Activated CD8-positive, alpha-beta memory T cell treated with anti-CD3 and anti-CD28 coated beads, Interleukin-2, amount 10 ng/mL, durations not matched to agents 7 days and 5 days (primary cell): Measurements from ENCODE around the gene MAFF. TPM values are rescaled to one million over a fixed set of nuclear protein-coding genes. Genes with fewer than 3 reads are reported as not detected.
A peak's percentile ranks its signal among the peaks of the same experiment; 100 is the strongest.

ENCODE experiments used
- ATAC-seq: fragments of 150-1000 bp; cut with Tn5 transposase; one replicate; pipeline ENCODE4 v1.10.0; 2021; ENCODE audit warnings: moderate library complexity
- CTCF ChIA-PET: fragments of 350-600 bp; sonication (Branson Sonifier 250); formaldehyde crosslinking; loops from one replicate; lab custom pipeline; 2021; ENCODE audit warnings: antibody characterized with exemption; lab: Charles Lee
- DNase-seq: peaks from one replicate; pipeline ENCODE4 v3.0.0-alpha.2; 2020
- H3K27ac Mint-ChIP-seq: one replicate; pipeline ENCODE4 v1.8.0; 2021; ENCODE audit warnings: mild to moderate bottlenecking, mixed read lengths
- H3K27me3 Mint-ChIP-seq: one replicate; pipeline ENCODE4 v1.8.0; 2021; ENCODE audit warnings: mixed read lengths
- H3K36me3 Mint-ChIP-seq: one replicate; pipeline ENCODE4 v1.8.0; 2021; ENCODE audit warnings: mild to moderate bottlenecking, mixed read lengths
- H3K4me1 Mint-ChIP-seq: one replicate; pipeline ENCODE4 v1.8.0; 2021; ENCODE audit warnings: mixed read lengths
- H3K4me3 Mint-ChIP-seq: one replicate; pipeline ENCODE4 v1.8.0; 2021; ENCODE audit warnings: mild to moderate bottlenecking, moderate library complexity, mixed read lengths
- H3K9me3 Mint-ChIP-seq: one replicate; pipeline ENCODE4 v1.8.0; 2022; ENCODE audit warnings: low read depth, mixed read lengths
- total RNA-seq, 2 experiments: library from RNA; stranded (reverse); gene quantifications; one replicate each; pipeline ENCODE4 v1.2.3, GENCODE V29; 2021

The MAFF gene
- total RNA-seq, 2 experiments from 2014 or later = 6.6 to 7.8 TPM

GRCh38 chr22:38255697-38256096 is 53.9 kb downstream of the MAFF start:
- Mint-ChIP-seq H3K27ac (no peak overlapping the region), H3K27me3 (no peaks in the 10 kb centered on the region), H3K4me3 (no peak overlapping the region), H3K4me1 (peaks cover 7% of the 10 kb centered on the region), H3K9me3 (no peaks in the 10 kb centered on the region), H3K36me3 (no peaks in the 10 kb centered on the region)
- DNase-seq (no peak), ATAC-seq (no peak)
- CTCF ChIA-PET = no interaction called here

- CTCF ChIA-PET = interaction anchor here (0.7 kb wide), 1 partner anchor 96 kb away, joined by 4 read pairs; no protein-coding TSS in a partner anchor
- DNase-seq (no peak), ATAC-seq (no peak)
- H3K36me3 Mint-ChIP-seq = no peaks in the 10 kb centered on the region
- H3K27ac Mint-ChIP-seq = no peak overlapping the region
- peaks cover 16% of the 10 kb centered on the region for H3K4me1 Mint-ChIP-seq
- H3K9me3 Mint-ChIP-seq = no peaks in the 10 kb centered on the region
- H3K4me3 Mint-ChIP-seq = no peak overlapping the region
- no peaks in the 10 kb centered on the region for H3K27me3 Mint-ChIP-seq
Observed at GRCh38 chr22:38257181-38257580, 55.4 kb downstream of the MAFF start.

GRCh38 chr22:38257650-38258250 is 56.0 kb downstream of the MAFF start:
- no peak for DNase-seq
- Mint-ChIP-seq H3K27ac (no peak overlapping the region), H3K9me3 (no peaks in the 10 kb centered on the region), H3K36me3 (no peaks in the 10 kb centered on the region), H3K4me3 (no peak overlapping the region), H3K4me1 (peaks cover 18% of the 10 kb centered on the region), H3K27me3 (no peaks in the 10 kb centered on the region)
- CTCF ChIA-PET = interaction anchor here (0.7 to 1.4 kb wide), 3 partner anchors 95 to 205 kb away, joined by 3 to 4 read pairs (median 3); no protein-coding TSS in a partner anchor
- ATAC-seq = no peak

- Mint-ChIP-seq H3K27ac (no peak overlapping the region), H3K4me3 (no peak overlapping the region), H3K4me1 (peaks cover 19% of the 10 kb centered on the region), H3K27me3 (no peaks in the 10 kb centered on the region), H3K9me3 (no peaks in the 10 kb centered on the region), H3K36me3 (no peaks in the 10 kb centered on the region)
- ATAC-seq = no peak
- no peak for DNase-seq
- CTCF ChIA-PET = interaction anchor here (1.2 to 1.4 kb wide), 2 partner anchors 157 to 206 kb away, joined by 3 read pairs; no protein-coding TSS in a partner anchor
Observed at GRCh38 chr22:38258895-38259294, 57.1 kb downstream of the MAFF start.

GRCh38 chr22:38259370-38259769 is 57.6 kb downstream of the MAFF start:
- CTCF ChIA-PET = interaction anchor here (1.4 kb wide), 1 partner anchor 207 kb away, joined by 3 read pairs; no protein-coding TSS in a partner anchor
- H3K27me3 Mint-ChIP-seq = no peaks in the 10 kb centered on the region
- no peaks in the 10 kb centered on the region for H3K36me3 Mint-ChIP-seq
- no peak overlapping the region for H3K27ac Mint-ChIP-seq
- H3K4me1 Mint-ChIP-seq = peaks cover 19% of the 10 kb centered on the region
- H3K4me3 Mint-ChIP-seq = no peak overlapping the region
- DNase-seq (no peak), ATAC-seq (no peak)
- H3K9me3 Mint-ChIP-seq = no peaks in the 10 kb centered on the region

- peak overlapping the region; percentile 80 for H3K27ac Mint-ChIP-seq
- no peak overlapping the region for H3K4me3 Mint-ChIP-seq
- H3K36me3 Mint-ChIP-seq = no peaks in the 10 kb centered on the region
- DNase-seq (no peak), ATAC-seq (no peak)
- H3K9me3 Mint-ChIP-seq = no peaks in the 10 kb centered on the region
- CTCF ChIA-PET = interaction anchor here (0.9 to 1.6 kb wide), 2 partner anchors 9 to 92 kb away, joined by 3 to 4 read pairs; no protein-coding TSS in a partner anchor
- H3K27me3 Mint-ChIP-seq = no peaks in the 10 kb centered on the region
- peaks cover 20% of the 10 kb centered on the region for H3K4me1 Mint-ChIP-seq
Observed at GRCh38 chr22:38260761-38261681, 59.2 kb downstream of the MAFF start.

- DNase-seq (peak; percentile 48), ATAC-seq (no peak)
- CTCF ChIA-PET = interaction anchor here (0.9 to 1.7 kb wide), 3 partner anchors 19 to 210 kb away, joined by 3 to 4 read pairs (median 4); no protein-coding TSS in a partner anchor
- Mint-ChIP-seq H3K27ac (no peak overlapping the region), H3K9me3 (no peaks in the 10 kb centered on the region), H3K4me3 (no peak overlapping the region), H3K4me1 (peaks cover 31% of the 10 kb centered on the region), H3K27me3 (no peaks in the 10 kb centered on the region), H3K36me3 (no peaks in the 10 kb centered on the region)
Observed at GRCh38 chr22:38262051-38262795, 60.4 kb downstream of the MAFF start.

- Mint-ChIP-seq H3K4me1 (peaks cover 43% of the 10 kb centered on the region), H3K27ac (no peak overlapping the region), H3K36me3 (peaks cover 1% of the 10 kb centered on the region), H3K27me3 (no peaks in the 10 kb centered on the region), H3K9me3 (no peaks in the 10 kb centered on the region), H3K4me3 (no peak overlapping the region)
- DNase-seq (no peak), ATAC-seq (no peak)
- CTCF ChIA-PET = no interaction called here
Observed at GRCh38 chr22:38264322-38264843, 62.6 kb downstream of the MAFF start.

Other genes with a start within 250 kb of the MAFF start
- gene C22orf23, start 248.4 kb upstream of the MAFF start, total RNA-seq = under 1 TPM in 1 of 2 experiments, not detected in 1; 0.21 TPM
- 10 to 100 TPM; 77.4 to 81.0 TPM for gene POLR2F, start 248.3 kb upstream of the MAFF start, total RNA-seq
- gene SOX10, start 217.4 kb upstream of the MAFF start, total RNA-seq = not detected
- gene PICK1, start 144.6 kb upstream of the MAFF start, total RNA-seq = 10 to 100 TPM; 12.5 to 15.9 TPM
- gene SLC16A8, start 117.8 kb upstream of the MAFF start, total RNA-seq = not detected
- gene BAIAP2L2, start 91.3 kb upstream of the MAFF start, total RNA-seq = under 1 TPM; 0.37 to 0.70 TPM
- 10 to 100 TPM; 41.1 to 71.4 TPM for gene PLA2G6, start 20.2 kb upstream of the MAFF start, total RNA-seq
- gene TMEM184B, start 71.0 kb downstream of the MAFF start, total RNA-seq = 10 to 100 TPM; 29.8 to 35.5 TPM
- 100 to 1,000 TPM; 110 to 122 TPM for gene CSNK1E, start 115.4 kb downstream of the MAFF start, total RNA-seq